C1 segment of cervical spinal cord (tissue), 14 donors: Measurements from ENCODE around the gene HOXB9.

Source experiments
- DNase-seq, 14 donors: peaks; one replicate each; lab custom pipeline; 2025; lab: John Stamatoyannopoulos, UW

Gene HOXB9

GRCh38 chr17:48597778-48598631, 28.2 kb downstream of the HOXB9 start:
- peak in 7 of 14 donors; percentile 18 to 68 (median 46) for DNase-seq

DNA sequence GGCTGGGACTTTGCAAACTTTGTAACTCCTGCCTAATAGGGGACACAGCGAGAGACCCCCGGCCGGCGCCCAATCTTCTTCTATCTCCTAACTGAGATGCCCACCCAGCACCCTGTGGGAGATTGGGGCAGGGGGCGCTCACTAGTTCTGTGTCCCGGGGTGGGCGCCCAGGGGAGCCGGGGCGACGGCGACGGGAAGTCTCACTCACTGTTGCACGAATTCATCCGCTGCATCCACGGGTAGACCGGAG, 28.7 kb downstream of the HOXB9 start:
- DNase-seq, result no peak

GRCh38 chr17:48596735-48597527, 29.2 kb downstream of the HOXB9 start:
- DNase-seq, result no peak

GRCh38 chr17:48596000-48596734, 30.0 kb downstream of the HOXB9 start:
- DNase-seq, result no peak

DNA sequence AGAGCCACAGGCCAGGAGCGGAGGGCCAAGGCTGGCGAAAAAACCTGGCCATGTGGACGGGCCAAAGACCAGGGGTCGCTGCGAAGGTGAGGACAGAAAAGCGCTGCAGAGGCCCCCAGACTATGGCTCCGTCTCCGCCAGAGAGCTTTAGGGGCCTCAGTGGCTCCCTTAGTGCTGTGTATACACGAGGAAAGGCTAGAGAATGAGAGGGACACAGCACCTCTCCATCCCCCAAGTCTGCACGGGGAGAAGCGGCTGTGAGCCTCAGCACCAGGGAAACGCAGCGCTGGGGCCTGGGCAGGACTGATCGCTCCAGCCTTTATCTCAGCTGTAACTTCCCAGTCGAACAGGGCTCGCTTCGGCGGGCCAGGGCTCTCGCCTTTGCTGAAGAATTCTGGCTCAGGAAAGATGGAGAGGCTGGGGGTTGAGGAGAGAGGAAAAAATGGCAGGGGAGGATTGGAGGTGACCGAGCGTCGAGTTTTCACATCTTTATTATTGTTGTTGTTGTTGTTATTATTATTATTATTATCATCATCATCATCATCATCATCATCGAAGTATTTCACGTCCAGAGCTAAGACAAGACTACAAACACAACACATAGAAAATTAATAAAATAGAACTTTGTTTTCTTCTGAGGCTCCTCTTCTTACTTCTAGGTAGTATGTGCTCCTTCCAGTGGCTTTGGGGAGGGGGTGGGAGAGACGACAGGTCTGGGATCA, 30.7 kb downstream of the HOXB9 start:
- DNase-seq, result no peak

DNA sequence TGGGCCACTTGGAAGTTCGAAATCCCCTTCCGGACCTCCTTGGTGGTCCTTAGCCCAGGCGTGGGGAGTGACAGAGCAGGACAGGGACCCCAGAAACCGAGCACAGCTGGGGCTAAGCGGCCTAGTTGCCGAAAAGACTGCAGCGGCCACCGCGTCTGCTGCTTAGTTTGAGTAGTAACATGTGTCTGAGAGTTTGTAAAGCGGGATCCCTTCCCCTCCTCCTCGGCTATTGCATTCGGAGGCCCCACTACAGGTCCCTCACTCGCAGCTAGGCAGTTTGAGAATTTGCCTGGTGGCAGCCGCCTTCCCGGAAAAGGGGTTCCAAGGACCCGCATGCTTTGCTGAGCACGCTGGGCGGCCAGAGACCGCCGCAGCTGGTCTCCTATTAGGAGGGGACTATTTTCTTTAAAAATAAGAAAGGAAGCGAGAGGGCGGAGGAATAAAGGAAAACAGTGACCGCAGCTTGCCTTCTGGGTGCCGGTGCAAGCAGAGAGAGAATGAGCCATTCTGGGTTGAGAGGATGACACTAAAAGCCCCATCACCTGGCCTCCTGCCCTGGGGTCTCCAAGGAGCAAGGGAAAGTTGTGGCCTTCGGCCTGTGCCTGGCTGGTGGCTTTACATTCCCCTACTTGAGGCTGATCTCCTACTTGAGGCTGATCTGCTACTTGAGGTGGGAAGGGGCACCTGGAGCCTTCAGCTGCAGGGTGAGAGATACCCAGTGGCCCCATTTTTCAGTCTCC, 31.4 kb downstream of the HOXB9 start:
- peak in 1 of 14 donors; percentile 14 for DNase-seq

DNA sequence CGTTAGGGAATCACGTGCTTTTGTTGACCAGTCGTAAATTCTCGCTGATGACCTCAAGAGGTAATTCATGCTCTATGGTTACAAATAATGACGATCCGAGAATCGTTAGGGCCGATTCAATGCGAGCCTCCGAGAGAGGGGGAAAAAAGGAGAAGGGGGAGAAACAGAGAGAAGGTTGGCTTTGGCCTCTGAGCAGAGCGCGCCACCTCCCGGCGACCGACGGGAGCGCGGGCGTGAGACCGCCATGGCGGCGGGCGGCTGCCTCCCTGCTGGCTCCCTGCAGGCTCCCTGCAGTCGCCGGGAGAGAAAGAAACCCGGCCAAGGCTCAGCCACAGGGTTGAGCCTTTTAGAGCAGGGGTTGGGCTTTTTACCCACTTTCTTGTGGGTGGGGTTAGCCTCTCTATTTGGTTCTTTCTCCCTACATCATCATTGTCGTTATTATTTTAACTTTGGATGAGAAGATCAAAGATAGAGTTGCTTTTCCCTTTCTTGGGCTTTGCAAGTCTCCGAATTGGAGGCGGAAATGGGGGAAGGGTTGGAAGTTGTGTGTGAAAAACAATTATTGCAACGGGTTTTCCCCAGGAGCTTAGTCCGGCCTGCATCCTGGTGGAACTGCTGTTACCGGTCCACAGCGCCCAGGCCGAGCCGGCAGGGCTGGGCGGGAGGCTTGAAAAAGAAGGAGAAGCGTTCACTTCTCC, 32.2 kb downstream of the HOXB9 start:
- DNase-seq, result peak in 9 of 14 donors; percentile 18 to 80 (median 59)

- DNase-seq, result no peak
Measured at GRCh38 chr17:48593126-48593829, 32.9 kb downstream of the HOXB9 start, which contains the start of gene HOXB5. TSS of gene HOXB5 (minus strand) at chr17:48593779. CDS start at chr17:48593682, 97 bp downstream.

DNA sequence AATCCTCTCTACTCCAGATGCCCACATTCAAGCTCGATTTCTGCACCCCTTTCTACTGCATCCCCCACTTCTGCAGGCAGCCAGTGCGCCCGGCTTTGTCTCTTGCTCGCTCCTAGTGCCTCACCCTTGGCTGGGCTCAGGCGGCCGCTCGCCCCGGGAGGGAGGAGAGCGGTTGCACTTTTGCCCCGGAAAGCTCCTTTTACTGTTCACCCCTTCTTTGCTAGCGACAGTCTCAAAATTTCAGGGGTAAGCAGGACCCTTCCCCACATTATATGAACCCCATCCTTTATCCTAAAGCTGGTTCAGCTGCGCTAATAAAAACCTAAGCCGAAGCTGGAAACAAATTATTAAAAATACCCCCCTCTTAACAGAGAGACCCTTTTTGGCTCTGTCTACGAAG, 33.6 kb downstream of the HOXB9 start:
- no peak for DNase-seq

GRCh38 chr17:48592057-48592514, 34.1 kb downstream of the HOXB9 start:
- DNase-seq, result peak in 3 of 14 donors; percentile 15 to 54 (median 18)

DNA sequence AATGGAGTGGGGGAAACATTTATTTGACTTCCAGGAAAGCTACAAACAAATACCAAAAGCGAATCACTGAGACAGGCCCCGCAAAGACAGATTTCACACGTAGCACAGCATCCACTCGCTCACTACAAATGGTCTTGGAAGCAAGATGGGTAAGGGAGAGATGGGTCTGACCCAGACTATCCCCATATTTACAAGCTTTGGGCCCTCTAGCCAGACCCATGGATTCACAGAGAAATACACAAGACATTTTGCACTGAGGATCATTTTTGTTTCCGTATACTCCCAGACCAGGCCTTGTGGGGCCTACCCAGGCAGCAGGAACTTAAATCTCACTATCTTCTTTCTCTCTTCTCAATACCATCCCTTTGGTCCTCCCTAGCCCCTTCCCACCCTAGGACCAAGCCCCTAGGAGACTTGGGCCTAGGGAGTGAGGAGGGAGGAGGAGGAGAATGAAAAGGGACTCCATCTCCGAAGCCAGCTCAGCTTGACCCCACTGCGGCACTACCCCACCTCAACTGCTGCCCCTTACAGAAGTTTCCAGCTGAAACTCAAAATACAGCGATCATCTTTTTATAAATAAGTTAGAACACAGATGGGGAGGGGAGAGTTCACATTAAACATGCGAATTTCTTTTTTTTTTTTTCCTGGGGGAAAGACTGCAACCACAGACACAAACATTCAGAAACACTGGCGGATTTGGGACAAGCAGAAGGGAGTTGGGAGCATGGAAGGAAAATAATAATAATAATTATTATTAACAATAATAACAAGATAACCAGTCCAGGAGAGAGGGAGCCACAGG, 34.7 kb downstream of the HOXB9 start:
- DNase-seq, result no peak

DNA sequence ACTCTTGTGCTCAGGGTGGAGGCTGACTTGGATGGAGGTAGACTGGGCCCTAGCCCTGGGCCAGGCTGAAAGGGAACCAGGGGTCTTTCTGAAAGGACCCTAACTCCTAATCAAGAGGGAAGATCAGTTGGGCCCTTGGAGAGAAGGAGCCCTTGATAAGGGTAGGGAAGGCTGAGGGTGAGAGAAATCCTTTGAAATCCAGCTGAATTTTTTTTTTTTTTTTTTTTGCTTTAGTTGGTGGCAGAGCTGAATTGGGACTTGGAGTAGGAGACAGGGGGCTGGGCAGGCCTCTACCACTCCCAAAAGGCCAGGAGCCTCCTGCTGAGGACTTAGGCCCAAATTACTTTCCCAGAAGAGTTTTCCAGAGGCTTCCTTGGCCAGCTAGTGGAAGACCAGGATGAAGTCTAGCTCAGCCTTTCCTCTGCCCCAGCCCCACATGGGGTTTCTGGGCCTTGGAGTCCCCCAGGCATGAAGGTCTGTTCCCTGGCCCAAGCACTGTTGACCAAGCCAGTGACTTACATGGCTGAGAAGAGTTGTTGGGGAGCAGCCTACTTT, 35.5 kb downstream of the HOXB9 start:
- DNase-seq, result no peak

GRCh38 chr17:48589831-48590606, 36.1 kb downstream of the HOXB9 start, which contains the start of gene HOXB3:
TSS of gene HOXB3 (minus strand) at chr17:48590241. CDS start at chr17:48552474, 37,767 bp downstream.
- DNase-seq, result no peak

DNA sequence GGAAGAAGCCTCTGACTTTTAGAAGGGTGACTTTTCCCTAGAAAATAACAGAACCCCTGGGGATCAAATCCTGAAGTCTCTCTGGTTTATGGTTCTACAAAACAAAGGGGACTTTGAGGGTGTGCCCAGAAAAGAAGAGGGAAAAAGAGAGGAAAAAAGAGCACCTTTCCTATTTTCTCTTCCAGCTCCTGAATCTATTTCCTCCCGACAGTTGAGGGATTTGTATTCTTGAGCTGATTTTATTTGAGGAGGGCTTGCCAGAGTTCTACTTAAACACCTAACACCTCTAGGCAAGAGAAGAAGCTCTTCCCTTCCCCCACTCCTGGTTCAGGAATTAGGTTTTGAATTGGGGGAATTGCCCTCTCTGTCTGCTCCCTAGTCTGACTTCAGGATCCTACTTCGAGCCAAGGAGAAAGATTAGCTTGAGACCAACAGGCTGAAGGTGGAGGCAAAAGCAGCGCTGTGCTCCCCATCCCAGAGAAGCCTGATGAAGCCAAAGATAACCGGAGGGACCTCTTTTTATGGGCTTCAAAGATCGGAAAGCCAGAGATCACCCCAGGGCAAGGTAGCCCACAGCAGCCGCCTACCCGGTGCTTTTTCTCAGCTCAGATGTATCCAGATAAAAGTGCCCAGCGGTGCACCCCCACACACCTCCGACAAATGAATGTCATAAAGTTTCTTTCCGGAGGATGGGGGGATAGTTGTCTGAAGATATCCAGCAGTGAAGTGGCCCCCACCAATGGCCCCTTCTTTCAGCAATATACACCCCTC, 36.9 kb downstream of the HOXB9 start:
- DNase-seq, result no peak

GRCh38 chr17:48588528-48588927, 37.6 kb downstream of the HOXB9 start:
- DNase-seq, result no peak

DNA sequence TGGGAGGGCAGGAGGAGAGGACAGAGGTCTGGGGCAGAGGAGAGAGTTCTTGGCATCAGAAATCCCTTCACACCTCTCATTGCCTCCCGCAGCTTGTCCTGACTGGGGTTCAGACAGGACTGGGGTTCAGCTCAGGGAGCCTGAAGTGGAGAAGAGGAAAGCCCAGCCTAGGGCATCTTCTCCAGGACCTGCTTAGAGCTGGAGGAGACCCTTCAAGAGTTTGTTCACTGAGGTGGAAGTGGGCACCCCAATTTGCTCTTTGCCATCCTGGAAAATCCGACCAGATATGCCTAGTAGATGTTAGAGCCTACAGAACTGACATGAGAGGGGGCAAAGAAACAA, 38.1 kb downstream of the HOXB9 start:
- DNase-seq, result no peak
